Right ventricle myocardium superior (tissue), 1 donor: Measurements from ENCODE around the gene RIPK1. TPM values are rescaled to one million over a fixed set of nuclear protein-coding genes. Genes with fewer than 3 reads are reported as not detected.
"Not testable (repeated sequence)": the region's sequence is repeated elsewhere in the genome, so short reads cannot be mapped to it uniquely, and the experiment has no call there.

Source experiments
- ATAC-seq: fragments of 200-7000 bp; cut with Tn5 transposase; one replicate; pipeline ENCODE4 v1.9.1; 2020; ENCODE audit warnings: mild to moderate bottlenecking; ENCODE audit not compliant: poor library complexity
- DNase-seq: peaks from one replicate; pipeline ENCODE4 v3.0.0-alpha.2; 2020
- intact Hi-C: fragments of 100-400 bp; cut with DNase I; formaldehyde crosslinking; loops from one replicate; pipeline ENCODE4 v1.11.2; 2022
- total RNA-seq: library from RNA; stranded (reverse); fragmentation: NEBNext Ultra II Directional; extraction: Animal tissue kit (Norgen Biotek cat#: 25700); gene quantifications from one replicate; pipeline ENCODE4 v1.2.1, GENCODE V29; 2021
- donor health status: DM: no; HTN: yes; CAD: no; lungs with severe emphysema.

RIPK1 gene
- total RNA-seq, 1 donor from 2014 or later, result 6.6 TPM

DNA sequence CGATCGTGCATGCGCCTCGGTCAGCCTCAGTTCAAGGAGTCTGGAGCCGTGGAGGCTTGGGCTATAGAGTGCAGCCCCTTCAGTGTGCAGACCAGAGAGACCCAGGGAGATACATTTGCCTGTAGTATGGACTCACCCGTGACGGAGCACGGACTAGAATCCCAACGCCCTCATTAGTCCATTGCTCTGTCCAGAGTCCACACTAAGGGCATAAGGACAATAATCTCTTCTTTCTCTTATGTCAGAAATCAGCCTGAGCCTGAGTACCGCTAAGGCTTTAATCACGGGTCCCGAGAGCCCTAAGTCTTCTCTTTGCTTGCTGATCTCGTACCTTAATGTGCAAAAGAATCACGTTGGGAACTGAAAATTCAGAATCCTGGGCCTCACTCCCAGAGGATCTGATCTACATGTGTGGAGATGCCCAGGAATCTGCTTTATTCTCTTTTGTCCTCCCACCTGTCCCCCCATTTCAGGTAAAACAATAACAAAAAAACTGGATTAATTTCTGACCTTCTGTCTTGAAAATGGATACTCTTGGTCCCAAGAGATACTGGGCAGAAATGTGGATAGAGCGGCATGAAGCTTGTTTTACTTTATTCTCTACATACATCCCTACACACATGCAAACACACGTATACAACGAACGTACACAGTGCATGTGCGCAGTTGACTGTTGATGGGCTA is 50.9 kb downstream of the RIPK1 start:
- intact Hi-C loops, result no loop called here
- peak; percentile 47 for ATAC-seq
- no peak for DNase-seq

DNA sequence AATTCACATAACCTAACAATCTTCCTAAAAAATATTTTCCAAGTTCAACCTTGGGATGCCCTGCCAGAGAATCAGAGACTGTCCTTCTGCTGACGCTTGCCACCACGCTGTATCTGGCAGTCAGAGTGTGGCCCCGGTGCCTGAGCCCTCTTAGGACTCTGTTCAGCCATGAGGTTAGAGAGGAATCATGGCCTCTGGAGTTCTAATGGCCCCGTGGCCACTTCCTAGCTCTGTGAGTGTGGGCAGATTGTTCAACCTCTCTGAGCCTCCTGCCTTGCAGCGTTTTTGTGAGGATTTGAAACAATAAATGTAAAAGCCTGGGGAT is 52.4 kb downstream of the RIPK1 start:
- intact Hi-C loops, result loop anchor here (10.0 kb wide), 1 partner anchor 614 kb away; no protein-coding TSS in a partner anchor
- no peak for DNase-seq
- no peak for ATAC-seq

DNA sequence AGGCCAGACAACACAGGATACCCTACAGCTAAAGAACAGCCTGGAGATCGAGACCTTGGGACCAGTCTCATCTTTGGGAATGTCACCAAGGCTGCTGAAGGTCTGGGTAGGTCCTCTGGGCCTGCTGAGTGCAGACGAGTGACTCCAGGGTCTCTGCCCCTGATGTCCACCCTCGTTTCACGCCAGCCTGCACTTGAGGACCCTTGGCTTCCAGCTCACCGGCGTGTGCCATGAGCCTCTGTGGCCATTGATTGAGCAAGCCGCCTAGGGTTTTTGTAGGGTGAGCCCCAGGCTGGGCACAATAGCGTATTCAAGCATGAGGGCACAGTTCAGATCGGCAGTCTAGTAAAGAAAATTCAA is 54.5 kb downstream of the RIPK1 start:
- no peak for DNase-seq
- intact Hi-C loops, result loop anchor here (10.0 kb wide), 1 partner anchor 612 kb away; no protein-coding TSS in a partner anchor
- no peak for ATAC-seq

DNA sequence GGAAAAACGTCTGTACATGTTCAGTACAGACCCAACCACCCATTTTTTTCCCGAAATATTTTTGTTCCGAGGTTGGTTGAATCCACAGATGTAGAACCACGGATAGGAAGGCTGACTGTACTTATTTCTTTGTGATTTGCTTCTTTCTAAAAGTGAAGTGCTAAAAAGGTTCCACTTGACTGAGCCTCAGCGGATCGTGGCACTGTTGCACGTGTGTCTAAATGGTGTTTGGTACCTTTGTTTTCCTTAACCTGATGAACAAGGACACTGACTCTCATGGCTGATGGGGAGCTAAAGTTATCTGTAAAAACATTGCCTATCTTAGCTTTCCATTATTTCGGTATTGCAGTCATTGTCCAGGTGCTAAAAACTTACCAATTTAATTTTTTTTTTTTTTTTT is 56.4 kb downstream of the RIPK1 start:
- no peak for ATAC-seq
- intact Hi-C loops, result loop anchor here (10.0 kb wide), 1 partner anchor 610 kb away; no protein-coding TSS in a partner anchor

DNA sequence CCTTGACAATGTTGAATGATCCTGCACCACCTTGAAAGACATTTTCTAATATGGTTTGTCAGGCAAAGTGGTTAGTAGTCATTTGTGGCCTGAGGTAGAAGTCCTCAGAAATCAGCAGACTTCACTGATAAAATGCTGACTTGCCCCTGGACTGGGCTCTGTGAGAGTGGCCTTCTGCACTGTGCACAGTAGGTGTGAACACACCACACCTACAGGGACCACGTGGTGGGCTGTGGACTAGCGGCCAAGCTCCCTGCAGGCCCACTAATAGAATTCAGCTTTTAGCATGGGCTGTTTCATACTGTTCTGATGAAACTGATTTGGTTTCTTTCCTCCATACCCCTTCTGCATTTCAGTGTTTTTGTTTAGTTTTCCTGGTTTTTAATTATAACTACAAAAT is 57.5 kb downstream of the RIPK1 start:
- no peak for ATAC-seq

More for the DNA sequence above, 56.4 kb downstream of the RIPK1 start:
- DNase-seq, result no peak

DNA sequence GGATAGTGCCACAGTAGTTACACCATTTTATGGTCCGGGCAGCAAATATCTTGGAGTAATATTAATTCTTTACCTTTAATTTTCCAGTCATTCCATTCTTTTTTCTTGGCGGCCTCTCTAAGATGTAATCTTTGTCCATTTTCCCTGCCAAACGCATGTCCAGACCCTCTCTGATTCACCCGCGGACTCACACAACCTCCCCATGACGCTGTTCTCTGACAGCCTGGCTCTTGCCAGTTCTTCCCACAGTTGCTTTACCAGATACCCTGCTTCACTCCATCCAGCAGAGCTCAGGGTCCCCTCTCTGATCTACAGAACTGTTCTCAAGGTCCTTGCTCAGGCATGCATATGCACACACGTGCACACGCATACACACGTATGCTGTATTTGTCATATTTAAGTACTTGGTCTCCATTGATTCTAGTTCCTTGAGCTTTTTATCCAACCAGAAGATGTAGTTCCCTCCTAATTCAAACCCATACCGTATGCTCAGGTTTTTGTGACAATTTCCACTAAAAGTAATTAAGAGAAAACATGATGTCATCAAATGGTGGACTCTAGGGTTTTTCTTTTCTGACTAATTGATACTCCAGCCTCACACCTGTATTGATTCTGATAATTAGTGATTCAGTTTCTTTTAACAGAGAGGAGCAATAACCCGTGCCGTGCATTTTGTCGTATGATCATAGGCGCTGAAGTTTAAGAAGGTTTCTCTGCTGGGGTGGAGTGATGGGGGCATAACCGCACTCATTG is 60.2 kb downstream of the RIPK1 start:
- intact Hi-C loops, result loop anchor here (10.0 kb wide), 1 partner anchor 606 kb away; no protein-coding TSS in a partner anchor
- no peak for DNase-seq
- no peak for ATAC-seq

More for the DNA sequence above, 57.5 kb downstream of the RIPK1 start:
- intact Hi-C loops, result loop anchor here (2.0 to 10.0 kb wide), 2 partner anchors 125 to 609 kb away; no protein-coding TSS in a partner anchor
- DNase-seq, result no peak

DNA sequence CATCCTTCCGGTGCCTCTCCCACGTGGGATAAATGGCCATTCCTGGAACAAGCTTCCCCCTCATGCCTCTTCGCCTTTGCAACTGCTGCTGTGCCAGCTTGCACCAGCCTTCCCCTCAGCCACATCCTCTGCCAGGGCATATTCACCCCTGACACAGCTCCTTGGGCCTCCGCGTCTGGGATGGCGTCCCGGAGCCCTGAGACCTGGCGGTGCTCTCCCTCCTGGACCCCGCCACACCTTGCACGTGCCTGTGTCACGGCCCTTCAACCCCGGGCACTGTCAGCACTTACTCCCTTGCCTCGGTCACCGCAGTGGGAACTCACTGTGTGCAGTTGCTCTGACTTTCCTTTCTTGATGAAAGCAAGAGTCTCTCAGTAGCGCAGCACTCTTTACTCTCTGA is 63.4 kb downstream of the RIPK1 start:
- ATAC-seq (no peak), DNase-seq (no peak)
- intact Hi-C loops, result no loop called here

DNA sequence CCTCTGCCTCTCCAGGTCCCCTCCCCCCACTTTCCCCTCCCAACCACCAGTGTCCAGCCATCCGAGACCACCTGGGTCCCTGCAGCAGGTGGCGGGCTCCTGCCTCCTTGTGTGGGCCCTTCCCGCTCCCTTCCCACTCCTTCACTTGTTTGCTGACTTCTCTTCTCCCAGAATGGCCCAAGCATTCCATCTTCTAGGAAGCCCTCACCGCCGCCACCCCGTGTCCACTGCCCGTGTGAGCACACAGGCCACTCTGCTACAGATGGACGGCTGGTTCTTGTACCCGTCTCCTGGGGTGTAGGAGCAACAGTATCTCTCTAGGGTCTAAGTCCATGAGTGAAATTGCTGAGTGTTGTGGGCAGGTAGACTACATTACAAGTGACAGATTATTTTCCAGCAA is 65.2 kb downstream of the RIPK1 start:
- intact Hi-C loops, result no loop called here
- ATAC-seq (no peak), DNase-seq (no peak)

DNA sequence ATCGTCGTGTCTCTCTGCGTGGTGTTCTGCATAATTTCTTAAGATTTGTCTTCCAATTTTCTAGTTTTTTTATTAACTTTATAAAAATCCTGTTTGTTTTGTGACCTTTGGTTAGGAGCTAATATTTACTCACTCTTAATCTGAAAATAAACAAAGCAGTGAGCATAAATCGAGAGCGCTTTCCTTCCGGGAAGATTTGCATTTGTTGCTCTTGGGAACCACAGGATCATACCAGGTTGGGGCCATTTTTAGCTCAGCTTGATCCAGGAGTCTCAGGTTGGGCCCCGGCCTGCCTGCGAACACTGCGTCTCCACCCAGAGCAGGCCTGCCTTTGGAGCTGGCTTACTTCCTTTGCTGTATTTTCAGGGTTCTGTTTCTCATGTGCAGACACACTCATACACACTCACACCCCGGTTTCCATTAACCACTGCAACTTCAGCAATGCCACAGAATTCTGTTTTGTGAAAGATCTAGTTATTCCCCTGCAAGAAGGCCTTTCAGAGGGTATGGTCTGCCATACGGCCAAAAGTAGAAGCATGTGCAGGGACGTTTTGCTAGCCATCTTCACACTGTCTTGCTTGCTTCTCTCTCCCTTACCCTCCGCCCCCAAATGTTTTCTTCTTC is 67.5 kb downstream of the RIPK1 start:
- ATAC-seq (no peak), DNase-seq (no peak)
- intact Hi-C loops, result no loop called here

DNA sequence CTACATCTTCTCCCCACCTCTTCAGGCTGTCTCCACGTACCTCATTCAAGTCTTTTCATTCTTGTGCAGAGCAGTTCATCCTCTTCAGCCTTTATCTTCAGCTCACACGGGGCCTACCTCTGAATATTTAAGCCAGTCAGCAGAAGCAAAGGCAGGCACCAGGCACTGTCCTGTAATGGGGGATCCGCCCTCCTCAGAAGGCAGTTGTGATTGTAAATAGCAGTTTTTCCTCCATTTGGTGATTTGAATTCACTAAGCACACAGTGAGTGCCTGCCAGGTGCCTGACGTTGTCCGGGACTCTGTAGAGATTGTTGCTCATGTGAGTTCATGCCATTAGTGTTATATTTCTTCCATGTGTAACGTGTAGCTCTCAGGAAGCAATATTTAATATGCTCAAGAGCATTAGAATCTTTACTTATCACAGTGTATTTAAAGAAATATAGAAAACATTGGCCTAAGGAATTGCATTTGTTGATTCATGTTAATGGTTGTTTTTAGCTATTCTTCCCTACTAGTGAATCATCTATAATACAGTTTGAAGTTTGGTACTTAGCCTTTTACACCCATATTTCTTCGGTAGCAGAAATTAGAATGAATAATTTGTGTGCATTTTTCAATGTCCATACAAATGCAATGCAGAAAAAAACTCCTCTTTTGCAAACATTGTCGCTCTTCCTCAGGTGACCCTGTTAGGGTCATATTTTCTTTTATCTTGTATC is 68.2 kb downstream of the RIPK1 start:
- ATAC-seq (no peak), DNase-seq (no peak)
- intact Hi-C loops, result no loop called here

DNA sequence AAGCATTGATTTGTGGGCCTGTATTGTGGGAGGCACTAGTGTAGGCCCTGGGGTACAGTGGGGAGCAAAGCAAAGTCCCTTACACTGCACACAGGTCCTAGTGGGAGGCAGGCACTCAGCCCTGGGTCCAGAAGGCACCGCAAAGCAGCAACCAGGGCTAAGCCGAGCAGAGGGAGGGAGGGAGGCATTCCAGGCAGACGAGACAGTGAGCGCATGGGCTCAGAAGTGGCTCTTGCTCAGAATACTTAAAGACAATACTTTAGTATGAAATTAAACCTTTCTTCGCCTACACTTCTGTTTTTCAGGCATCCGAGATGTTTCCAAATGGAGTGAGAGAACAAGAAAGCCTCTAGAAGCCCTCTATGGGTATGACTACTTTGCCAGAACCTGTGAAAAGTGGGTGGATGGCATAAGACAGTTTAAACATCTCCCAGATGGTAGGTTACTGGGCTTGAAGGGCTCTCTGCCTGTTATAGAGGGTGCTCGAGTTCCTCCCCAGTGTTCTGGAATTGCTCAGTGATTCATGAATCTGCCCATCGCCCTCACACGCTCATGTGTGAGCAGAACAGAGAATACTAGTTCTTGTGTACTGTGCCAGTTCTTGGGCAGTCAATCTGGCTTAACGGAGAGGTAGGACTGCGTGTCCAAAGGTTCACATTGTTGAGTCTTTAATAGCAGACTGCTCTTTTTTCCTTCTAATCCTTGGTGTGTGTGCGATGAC is 68.9 kb downstream of the RIPK1 start:
- DNase-seq (no peak), ATAC-seq (no peak)
- intact Hi-C loops, result no loop called here

DNA sequence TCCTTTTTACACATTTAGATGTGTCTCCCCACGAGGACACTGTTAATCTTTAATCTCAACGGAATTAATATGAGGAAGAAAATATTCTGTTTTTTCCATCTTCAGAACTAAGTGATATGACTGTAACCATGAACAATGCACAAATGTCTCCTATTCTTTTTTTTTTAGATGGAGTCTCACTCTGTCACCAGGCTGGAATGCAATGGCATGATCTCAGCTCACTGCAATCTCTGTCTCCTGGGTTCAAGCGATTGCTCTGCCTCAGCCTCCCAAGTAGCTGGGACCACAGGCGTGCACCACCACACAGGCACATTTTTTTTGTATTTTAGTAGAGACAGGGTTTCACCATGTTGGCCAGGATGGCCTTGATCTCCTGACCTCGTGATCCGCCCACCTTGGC is 69.6 kb downstream of the RIPK1 start:
- ATAC-seq, DNase-seq, intact Hi-C loops: not testable (repeated sequence)

DNA sequence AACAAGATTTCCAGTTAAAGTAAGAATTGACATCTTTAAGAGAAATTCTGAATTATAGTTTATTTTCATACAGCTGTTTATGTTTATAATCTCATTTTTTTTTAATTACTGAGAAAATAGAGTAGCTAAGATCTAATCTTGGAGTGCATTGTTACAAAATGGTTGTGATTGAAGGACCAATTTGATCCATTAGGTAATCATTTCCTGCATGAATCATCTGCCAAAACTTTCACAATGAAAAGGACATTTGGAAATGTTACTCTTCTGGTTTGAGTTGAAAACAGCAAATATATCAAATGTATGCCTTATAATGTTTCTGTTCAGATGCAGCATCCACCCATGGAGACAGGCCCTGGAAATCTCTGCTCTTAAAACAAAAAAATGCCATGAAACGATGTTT is 70.0 kb downstream of the RIPK1 start:
- intact Hi-C loops, result no loop called here
- no peak for ATAC-seq
- DNase-seq, result no peak

DNA sequence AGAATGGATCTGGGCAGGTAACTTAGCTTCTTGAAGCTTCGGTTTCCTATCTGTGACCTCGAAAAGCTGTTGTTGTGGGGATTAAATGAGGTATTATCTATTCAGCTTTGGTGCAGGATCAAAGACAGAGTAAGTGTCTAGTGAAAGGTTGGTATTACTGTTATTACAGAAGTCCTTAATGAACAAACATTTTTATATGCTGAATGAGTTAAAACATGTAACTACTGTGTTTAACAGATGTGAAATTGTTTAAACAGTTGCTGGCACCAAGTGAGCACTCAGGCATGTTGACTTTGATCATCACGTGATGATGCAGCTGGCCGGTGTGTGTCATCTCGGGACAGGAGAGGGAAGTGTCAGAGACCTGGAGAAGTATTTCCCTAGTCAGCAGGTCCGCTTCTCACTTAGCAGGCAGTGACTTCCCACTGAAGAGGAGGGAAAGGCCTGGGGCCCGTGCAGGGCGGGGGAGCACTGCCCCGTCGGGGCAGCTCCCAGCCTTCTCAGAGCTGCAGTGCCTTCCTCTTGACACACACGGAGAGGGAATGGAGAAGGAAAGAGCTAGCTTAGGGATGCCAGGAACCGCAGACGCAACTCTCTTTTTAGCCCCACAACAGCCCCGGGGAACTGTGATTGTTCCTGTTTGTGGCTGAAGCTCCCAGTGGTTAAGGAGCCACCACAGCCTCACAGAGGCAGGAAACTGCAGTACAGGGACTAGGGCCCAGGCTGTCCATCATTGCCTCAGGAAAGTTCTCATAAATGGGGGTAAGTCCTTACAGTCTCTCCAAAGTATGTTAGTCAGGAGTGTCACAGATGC is 71.0 kb downstream of the RIPK1 start:
- intact Hi-C loops, result no loop called here
- DNase-seq (peak; percentile 64), ATAC-seq (peak; percentile 81)

DNA sequence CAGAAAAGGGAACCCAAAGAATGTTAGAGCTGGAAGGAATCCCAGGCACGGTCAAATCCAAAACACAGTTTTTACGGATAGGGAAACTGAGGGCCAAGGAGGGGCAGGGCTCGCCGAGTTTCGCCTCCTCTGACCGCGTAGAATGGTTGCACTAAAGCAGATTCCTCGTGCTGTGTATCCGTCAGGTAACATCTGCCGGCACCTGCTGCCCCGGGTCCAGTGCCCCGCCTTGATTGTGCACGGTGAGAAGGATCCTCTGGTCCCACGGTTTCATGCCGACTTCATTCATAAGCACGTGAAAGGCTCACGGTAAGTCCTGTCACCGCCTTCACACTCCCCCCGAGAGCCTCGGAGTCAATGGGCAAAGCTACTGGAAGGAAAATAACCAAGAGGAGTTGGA is 71.9 kb downstream of the RIPK1 start:
- ATAC-seq, result no peak
- DNase-seq, result no peak
- intact Hi-C loops, result no loop called here

DNA sequence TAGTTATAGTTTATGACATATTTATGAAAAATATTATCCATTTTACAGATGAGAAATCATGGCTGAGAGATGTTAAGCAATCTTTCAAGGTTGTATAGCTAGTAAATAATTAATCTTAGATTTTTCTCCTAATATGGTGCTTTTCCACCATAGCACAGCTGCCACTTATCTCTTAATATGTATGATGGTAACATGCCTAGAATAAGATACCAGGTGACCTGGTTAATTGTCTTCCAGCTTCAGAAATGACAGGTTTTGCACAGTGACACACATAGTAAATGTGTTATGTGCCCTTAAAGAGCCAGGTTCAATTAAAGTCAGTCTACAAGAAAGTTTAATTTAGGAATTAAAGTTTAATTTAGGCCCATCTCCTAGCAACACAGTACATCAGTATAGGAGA is 74.2 kb downstream of the RIPK1 start:
- intact Hi-C loops, result no loop called here
- ATAC-seq (no peak), DNase-seq (no peak)

DNA sequence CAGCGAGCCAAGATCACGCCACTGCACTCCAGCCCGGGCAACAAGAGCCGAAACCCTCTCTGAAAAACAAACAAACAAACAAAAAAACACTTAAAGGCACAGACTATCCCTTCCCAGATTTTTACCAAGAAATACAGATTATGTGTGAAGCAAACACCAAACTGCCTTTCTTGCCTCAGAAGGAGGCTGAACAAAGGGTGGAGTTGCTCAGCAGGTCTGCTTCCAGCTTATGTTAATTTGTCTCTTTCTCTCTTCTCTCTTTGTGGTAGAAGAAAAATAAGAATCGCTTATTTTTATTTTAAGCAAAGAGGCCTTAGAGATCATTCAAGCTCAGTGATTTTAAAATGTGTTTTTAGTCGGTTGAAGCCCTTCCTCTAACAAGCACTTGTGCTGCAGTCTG is 74.9 kb downstream of the RIPK1 start:
- no peak for ATAC-seq
- intact Hi-C loops, result no loop called here

DNA sequence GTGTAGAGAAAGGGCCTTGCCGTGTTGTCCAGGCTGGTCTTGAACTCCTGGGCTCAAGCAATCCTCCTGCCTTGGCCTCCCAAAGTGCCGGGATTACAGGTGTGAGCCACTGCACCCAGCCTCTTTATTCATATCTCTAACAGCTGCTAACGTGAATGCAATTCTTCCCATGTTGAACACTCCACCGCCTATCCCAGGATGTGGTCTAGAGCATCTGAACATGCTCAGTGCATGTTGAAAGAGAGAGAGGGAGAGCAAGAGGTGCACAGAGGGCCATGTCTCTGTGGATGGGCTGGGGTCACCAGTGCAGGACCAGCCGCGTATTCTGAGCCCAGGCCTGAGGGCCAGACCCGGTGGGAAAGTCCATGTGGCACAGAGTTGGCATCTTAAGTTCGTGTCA is 76.3 kb downstream of the RIPK1 start:
- DNase-seq, result no peak
- ATAC-seq, result no peak
- intact Hi-C loops, result no loop called here

More for the DNA sequence above, 74.9 kb downstream of the RIPK1 start:
- no peak for DNase-seq
